Hematopoietic multipotent progenitor cell treated with erythropoietin and hydrocortisone succinate and interleukin-3 and kit ligand, for 15 days (in vitro differentiated cells): ENCODE data around the gene LIM2.

Experiments
- DNase-seq: peaks from one replicate; pipeline ENCODE4 v3.0.0-alpha.2; 2015; ENCODE audit warnings: low spot score

LIM2 gene

DNA sequence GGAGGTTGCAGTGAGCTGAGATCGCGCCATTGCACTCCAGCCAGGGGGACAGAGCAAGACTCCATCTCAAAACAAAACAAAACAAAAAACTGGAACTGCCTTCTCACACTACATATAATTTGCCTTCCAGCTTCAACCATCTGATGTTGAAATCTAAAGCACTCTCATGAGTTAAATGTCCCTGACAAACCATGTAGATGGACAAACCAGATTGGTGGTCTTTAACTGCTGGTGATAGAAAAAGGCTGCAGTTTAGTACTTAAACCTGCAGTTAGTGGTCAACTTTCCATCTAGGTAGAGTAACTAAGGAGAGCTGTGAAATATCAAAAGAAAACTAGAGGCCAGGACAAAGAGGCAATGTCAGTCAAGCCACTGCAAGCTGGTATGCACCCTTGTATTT, 8.4 kb upstream of the LIM2 start:
- no peak for DNase-seq

DNA sequence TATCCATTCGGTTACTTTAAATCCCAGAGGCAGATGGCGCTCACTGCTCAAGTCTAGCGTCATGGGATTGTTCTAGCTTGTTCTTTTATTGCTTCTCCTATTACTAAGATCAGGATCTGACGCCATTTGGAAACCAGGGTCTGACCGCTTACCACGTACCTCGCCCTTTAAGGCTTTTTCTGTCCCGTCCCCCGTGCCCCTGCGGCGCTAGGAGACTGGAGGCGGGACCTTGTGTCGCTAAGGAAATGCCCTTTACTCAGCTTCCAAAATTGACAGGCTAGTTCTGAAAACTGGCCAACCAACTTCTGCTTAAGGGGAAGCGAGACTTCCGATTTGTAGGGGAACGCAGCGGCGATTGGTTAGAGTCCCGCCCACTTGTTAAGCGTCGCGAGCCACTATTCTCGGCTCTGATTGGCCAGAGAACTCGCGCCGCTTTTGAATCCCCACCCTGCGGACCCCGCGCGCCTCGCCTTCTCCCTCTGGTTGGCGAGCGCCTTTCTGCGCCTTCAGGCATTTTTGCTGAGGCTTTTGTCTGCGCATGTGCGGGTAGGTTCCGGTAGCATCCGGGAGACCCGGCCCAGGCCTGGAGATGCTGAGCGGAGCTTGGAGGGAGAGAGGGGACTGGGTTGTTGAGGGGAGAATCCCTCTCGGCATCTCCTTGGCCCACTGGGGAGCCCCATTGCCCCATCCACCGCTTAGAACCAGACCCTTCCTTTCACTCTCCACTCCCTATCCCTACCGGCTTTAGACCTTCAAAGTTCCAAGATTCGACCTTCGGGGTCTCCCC, 6.5 kb upstream of the LIM2 start:
- peak; percentile 98 for DNase-seq

- no peak for DNase-seq
Measured at GRCh38 chr19:51392701-51393100, 4.9 kb upstream of the LIM2 start.

- DNase-seq = no peak
Measured at GRCh38 chr19:51391073-51391611, 3.4 kb upstream of the LIM2 start.

DNA sequence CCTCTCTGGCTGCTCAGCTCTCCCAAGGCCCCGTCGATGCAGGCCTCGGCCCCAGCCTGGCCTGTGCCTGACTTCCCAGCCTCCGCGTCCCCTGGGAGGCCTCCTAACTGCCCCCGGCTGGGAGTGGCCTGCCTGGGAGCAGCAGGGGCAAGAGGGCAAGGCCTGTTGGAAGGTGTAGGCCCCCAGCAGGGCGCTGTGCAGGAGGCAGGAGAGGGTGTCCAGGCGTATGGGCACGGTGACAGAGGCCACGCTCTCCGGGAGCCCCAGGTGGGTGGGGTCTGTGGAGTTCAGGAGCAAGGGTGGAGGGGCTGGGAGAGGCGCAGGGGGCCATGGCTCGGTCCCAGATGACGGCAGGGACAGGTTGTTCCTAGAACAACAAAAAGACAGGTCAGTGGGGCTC, 1.4 kb upstream of the LIM2 start:
- DNase-seq = no peak

- DNase-seq = no peak
Measured at GRCh38 chr19:51386882-51387520, 773 bp downstream of the LIM2 start.

DNA sequence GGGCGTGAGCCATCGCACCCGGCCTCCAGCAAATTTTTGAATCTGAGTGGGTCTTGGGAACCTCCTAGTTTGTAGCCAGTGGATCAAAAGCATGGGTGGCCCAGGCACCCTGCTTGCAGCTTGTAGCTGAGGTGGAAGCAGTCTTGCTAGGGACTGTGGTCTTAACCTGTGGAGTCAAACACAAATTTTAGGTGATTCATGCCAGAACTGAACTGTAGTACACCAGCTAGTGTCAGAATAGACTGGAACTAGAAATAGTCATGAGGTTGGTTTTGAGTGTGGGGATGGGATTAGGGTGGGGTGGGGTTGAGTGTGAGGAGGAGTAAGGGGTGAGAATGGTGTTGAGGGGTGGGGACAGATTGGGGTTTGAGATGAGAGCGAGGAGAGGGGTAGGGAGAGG, 5.8 kb downstream of the LIM2 start:
- no peak for DNase-seq

DNA sequence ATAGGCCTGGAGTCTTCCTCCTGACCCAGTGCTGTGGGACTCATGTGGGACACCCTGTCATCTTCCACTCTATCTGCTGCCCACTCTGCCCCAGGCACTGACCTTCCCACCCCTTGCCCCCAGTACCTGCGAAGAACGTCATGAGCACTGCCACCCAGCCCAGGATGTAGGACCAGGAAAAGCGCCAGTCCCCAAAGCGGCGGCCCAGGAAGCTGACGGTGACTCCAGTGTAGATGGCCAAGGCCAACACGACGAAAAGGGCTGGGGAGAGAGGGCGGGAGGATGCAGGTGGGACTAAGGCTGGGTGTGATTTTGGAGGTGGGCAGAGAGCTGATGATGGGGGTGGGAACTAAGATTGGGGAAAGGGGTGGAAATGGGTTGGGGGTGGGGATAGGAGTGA, 7.4 kb downstream of the LIM2 start:
- no peak for DNase-seq

DNA sequence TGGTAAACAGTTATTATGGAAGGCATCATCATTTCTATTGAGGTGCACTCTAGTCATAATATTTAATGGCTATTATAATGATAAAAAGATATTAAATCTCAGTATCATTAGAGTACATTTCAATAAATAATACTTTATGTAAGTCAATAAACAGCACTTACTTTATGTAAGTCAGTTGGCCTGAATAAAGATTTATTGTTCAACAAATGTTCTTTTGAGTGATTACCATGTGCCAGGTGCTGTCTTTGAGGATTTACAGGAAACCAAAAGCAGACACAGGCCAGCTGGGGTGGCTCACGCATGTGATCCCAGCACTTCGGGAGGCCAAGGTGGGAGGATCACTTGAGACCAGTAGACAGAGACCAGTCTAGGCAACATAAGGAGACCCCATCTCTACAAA, 10.4 kb downstream of the LIM2 start:
- no peak for DNase-seq

GRCh38 chr19:51375504-51376221, 12.1 kb downstream of the LIM2 start:
- DNase-seq = no peak

DNA sequence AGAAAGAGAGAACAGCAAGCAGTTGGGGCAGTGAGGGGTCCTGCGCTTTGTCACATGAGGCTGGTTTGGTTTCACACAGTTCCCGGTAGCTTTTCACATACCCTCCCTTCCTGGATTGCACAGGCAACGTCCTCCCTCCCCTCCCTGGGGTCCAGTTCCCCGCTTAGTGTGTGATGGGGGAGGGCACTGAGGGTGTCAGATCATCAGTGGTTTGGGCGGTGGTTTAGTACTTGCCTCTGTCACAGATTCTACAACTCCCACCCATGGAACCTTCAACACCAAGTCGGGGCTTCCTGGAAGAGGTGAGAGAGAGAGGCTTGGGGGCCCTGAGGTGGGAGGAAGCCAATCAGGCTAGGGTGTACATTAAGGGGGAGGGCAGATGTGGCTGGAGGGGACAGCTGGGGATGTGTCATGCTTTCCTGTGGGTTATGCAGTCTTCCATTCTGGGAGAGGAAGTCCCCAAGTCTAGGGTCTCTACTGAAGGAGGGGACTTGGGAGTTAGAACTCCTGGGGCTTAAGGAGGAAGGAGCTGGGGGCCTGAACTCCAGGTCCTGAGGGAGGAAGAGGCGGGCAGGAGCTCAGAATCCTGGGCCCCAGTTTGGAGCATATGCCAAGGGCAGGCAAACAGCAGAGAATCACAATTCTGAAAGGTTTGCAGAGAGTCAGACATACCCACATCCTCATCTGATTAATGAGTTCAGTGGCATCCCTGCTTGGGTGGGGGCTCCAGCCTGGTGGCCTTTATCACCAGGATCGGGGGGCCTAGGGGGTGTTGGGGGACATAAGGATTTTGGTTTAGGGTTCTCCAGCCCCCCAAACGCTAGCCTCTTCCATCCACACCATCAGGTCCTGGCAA, 14.9 kb downstream of the LIM2 start, which contains the start of gene NKG7:
Gene NKG7, minus strand, starts transcription at position 6 of the 856 bp plus-strand sequence. CDS start 119 bp downstream, outside the sequence.
- no peak for DNase-seq

DNA sequence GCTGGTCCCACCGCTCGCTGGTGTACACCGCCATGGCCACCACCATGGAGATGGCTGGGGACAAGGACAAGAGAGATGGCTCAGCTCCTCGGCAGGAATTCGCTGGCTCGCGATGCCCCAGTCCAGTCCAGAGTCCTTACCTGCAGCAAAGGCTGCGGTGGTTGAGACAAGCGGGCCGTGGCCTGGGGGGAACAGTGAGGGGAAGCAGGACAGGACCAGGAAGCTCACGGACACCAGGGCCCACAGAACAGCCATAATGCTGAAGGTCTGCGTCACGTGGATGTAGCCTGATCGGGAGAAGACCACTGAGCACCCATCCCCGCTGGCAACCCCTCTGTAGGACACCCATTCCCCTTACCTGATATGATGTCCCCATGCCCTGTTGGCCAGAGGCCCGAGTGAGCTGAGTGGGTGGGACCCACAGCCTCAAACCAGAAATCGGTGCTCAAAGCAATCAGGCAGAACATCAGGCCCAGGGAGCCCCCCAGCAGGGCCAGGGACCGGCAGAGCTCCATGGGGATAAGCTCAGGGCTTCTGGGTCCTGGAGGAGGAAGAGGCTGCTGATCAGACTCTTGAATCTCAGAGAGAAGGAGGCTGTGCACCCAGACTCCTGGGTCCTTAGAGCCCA, 15.6 kb downstream of the LIM2 start:
- DNase-seq = no peak

DNA sequence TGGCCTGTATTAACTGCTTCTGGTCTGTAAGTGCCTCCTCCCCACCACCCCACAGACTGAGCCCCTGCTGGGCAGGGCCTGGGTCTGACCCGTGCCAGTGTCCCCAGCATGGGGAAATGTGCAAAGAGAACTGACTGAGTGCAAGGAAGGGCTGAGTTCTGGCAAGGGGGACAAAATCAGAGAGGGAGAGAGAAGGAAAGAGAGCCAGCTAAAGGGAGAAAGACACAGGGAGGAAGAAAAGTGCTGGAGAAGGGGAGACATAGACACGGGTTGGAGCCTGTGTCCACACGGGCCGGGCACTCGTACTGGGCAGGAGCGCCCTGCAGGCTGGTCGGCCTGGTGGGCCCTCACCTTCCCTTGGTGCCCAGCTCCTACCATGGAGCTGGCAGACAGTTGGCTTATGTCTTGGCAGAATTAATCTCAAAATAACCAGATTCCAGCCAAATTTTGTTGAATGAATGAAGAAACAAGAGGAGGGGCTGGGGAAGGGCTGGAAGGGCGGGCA, 16.5 kb downstream of the LIM2 start:
- no peak for DNase-seq

- no peak for DNase-seq
Measured at GRCh38 chr19:51370230-51370629, 17.5 kb downstream of the LIM2 start.

DNA sequence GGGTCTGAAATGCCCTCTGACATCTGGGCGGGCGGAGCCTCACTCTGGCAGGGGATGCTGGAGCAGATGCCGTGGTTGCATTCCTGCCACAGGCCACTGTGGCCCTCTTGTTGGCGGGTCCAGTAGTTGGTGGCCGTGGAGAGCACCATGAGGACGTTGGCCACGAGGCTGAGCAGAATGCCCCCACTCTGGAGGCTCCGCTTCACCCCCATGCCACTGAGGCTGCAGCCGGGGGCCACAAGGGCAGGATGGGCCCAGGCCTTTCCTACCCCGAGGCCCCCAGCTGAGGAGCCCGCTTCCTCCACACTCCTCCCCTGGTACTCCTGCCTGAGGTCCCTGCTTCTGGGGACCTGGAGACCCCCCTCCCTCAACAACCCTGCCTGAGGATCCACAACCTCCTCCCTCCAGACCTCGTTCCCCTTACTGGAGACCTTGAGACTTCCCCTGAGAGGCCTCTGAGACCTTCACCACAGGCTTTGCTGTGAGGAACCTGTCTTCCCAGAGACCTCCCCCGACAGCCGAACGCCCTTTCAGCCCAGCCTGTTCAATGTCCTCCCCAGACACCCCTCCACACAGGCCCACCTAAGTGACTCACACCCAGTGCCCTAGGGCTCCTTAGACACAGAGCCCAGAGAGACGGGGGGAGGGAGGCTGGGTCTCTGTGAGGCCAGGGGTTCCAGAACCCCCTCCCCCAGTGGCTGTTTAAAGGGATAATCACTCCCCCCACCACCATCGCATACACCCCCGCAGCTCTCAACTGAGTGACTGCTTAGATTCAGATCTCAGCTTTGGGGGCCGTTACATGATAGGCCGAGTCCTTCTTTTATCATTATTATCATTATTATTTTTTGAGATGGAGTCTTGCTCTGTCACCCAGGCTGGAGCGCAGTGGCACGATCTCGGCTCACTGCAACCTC, 19.1 kb downstream of the LIM2 start, which contains the start of gene CLDND2:
Gene CLDND2, minus strand, starts transcription at position 638 of the 917 bp plus-strand sequence. Its CDS starts 426 bp downstream, at position 212.
- no peak for DNase-seq

- peak; percentile 90 for DNase-seq
Measured at GRCh38 chr19:51367565-51368365, 20.0 kb downstream of the LIM2 start.

- DNase-seq = no peak
Measured at GRCh38 chr19:51367255-51367564, 20.6 kb downstream of the LIM2 start.

GRCh38 chr19:51366389-51367254, 21.2 kb downstream of the LIM2 start:
- peak; percentile 94 for DNase-seq
